SK-N-SH (cell line): ENCODE data around the gene PCSK5. TPM values are rescaled to one million over a fixed set of nuclear protein-coding genes. Genes with fewer than 3 reads are reported as not detected.

ENCODE experiments used
- CTCF ChIA-PET: fragments of 300-600, 350-600 bp; formaldehyde crosslinking; extraction: SDS; loops from one replicate; lab custom pipeline; 2021; lab: Yijun Ruan, JAX
- POLR2A ChIA-PET: fragments of 350-600 bp; sonication (Branson Sonifier 250); formaldehyde crosslinking; extraction: SDS; loops from one replicate; lab custom pipeline; 2020; ENCODE audit warnings: antibody characterized with exemption, inconsistent platforms; lab: Yijun Ruan, JAX
- DNase-seq: peaks from one replicate; pipeline ENCODE4 v3.0.0; 2012
- H2AFZ ChIP-seq: fragments of 200-600 bp; sonication (generic); 2 replicates; pipeline ENCODE4 v1.8.1; 2016; ENCODE audit warnings: antibody characterized with exemption, mild to moderate bottlenecking, low read depth
- H3F3A ChIP-seq: fragments of 200-600 bp; sonication (generic); replicated peaks from 2 replicates; pipeline ENCODE3; 2016; ENCODE audit warnings: antibody characterized with exemption, mild to moderate bottlenecking; ENCODE audit not compliant: insufficient read depth
- H3K27ac ChIP-seq, 2 experiments: fragments of 200-500 bp in 1 of 2; fragments of 200-600 bp in 1 of 2; sonication (Bioruptor generic) in 1 of 2; sonication (generic), shearing (Covaris generic) in 1 of 2; 2 replicates each; pipeline versions ENCODE4 v1.5.1 to v1.6.1; 2014 to 2016; ENCODE audit warnings: low read depth in 2 of 2, inconsistent platforms in 1 of 2, low read length in 1 of 2, mild to moderate bottlenecking in 1 of 2, mixed read lengths in 1 of 2
- H3K27me3 ChIP-seq: fragments of 200-600 bp; sonication (generic), shearing (Covaris generic); 2 replicates; pipeline ENCODE4 v1.6.1; 2016; ENCODE audit warnings: mixed run types; ENCODE audit not compliant: insufficient read depth
- H3K36me3 ChIP-seq, 2 experiments: fragments of 200-500 bp in 1 of 2; fragments of 200-600 bp in 1 of 2; sonication (Bioruptor generic) in 1 of 2; sonication (generic) in 1 of 2; replicated peaks in 1 of 2; 2 replicates each; pipeline versions ENCODE3 to v1.5.1; 2014 to 2016; ENCODE audit warnings: low read length in 1 of 2, mild to moderate bottlenecking in 1 of 2; ENCODE audit not compliant: insufficient read depth in 2 of 2, control insufficient read depth in 1 of 2
- H3K4me1 ChIP-seq, 2 experiments: fragments of 200-500 bp in 1 of 2; fragments of 200-600 bp in 1 of 2; sonication (Bioruptor generic) in 1 of 2; sonication (generic), shearing (Covaris generic) in 1 of 2; 2 replicates each; pipeline versions ENCODE4 v1.5.1 to v1.6.1; 2014 to 2016; ENCODE audit warnings: low read depth in 1 of 2, low read length in 1 of 2, mixed run types in 1 of 2; ENCODE audit not compliant: insufficient read depth in 2 of 2, control insufficient read depth in 1 of 2
- H3K4me2 ChIP-seq: fragments of 200-600 bp; sonication (generic), shearing (Covaris generic); 2 replicates; pipeline ENCODE4 v1.6.1; 2017; ENCODE audit warnings: mixed run types
- H3K4me3 ChIP-seq, 2 experiments: fragments of 200-500 bp in 1 of 2; fragments of 200-600 bp in 1 of 2; sonication (Bioruptor generic) in 1 of 2; sonication (generic), shearing (Covaris generic) in 1 of 2; 2 replicates each; pipeline versions ENCODE4 v1.5.1 to v1.8.1; 2014 to 2016; ENCODE audit warnings: low read depth in 2 of 2, inconsistent platforms in 1 of 2, low read length in 1 of 2, mild to moderate bottlenecking in 1 of 2, mixed read lengths in 1 of 2, moderate library complexity in 1 of 2
- H3K79me2 ChIP-seq: fragments of 200-600 bp; sonication (generic); 2 replicates; pipeline ENCODE4 v1.8.1; 2017; ENCODE audit warnings: mild to moderate bottlenecking; ENCODE audit not compliant: insufficient read depth
- H3K9ac ChIP-seq: fragments of 200-600 bp; sonication (generic); 2 replicates; pipeline ENCODE4 v1.6.1; 2017; ENCODE audit warnings: mixed run types
- H3K9me2 ChIP-seq: fragments of 200-600 bp; sonication (generic); 2 replicates; pipeline ENCODE4 v1.6.1; 2017; ENCODE audit warnings: mixed run types
- H3K9me3 ChIP-seq: fragments of 200-600 bp; sonication (generic); 2 replicates; pipeline ENCODE4 v1.6.1; 2017; ENCODE audit warnings: mixed run types, mild to moderate bottlenecking, moderate library complexity
- H4K20me1 ChIP-seq: fragments of 200-600 bp; sonication (generic); 2 replicates; pipeline ENCODE4 v1.6.1; 2017; ENCODE audit warnings: mild to moderate bottlenecking, mixed run types; ENCODE audit not compliant: insufficient read depth
- CTCF ChIP-seq: fragments of 200-600 bp; sonication (generic); IDR thresholded peaks from 2 replicates; pipeline ENCODE4 v1.6.1; 2017; ENCODE audit warnings: antibody characterized with exemption, mild to moderate bottlenecking, moderate library complexity
- EP300 ChIP-seq, 2 experiments: IDR thresholded peaks; 2 replicates each; pipeline versions ENCODE4 v1.4.0 to v1.6.1; 2012; ENCODE audit warnings: borderline replicate concordance in 1 of 2, low read depth in 1 of 2, low read length in 1 of 2
- FOXJ3 ChIP-seq: sonication (generic); formaldehyde crosslinking; IDR thresholded peaks from 2 replicates; pipeline ENCODE4 v1.5.1; 2020; ENCODE audit warnings: mild to moderate bottlenecking, missing genetic modification reagents
- GABPA ChIP-seq: IDR thresholded peaks from 2 replicates; pipeline ENCODE4 v1.4.0; 2012; ENCODE audit warnings: low read depth, mild to moderate bottlenecking
- JUND ChIP-seq: IDR thresholded peaks from 2 replicates; pipeline ENCODE4 v1.4.0; 2012
- NFIC ChIP-seq: IDR thresholded peaks from 2 replicates; pipeline ENCODE4 v1.4.0; 2012; ENCODE audit warnings: borderline replicate concordance
- PBX3 ChIP-seq: IDR thresholded peaks from 2 replicates; pipeline ENCODE4; 2012
- POLR2AphosphoS5 ChIP-seq: IDR thresholded peaks from 2 replicates; pipeline ENCODE4 v1.6.1; 2012; ENCODE audit warnings: low read depth, low read length
- RAD21 ChIP-seq: IDR thresholded peaks from 2 replicates; pipeline ENCODE4 v1.6.1; 2012; ENCODE audit warnings: mild to moderate bottlenecking, low read length
- RXRA ChIP-seq: IDR thresholded peaks from 2 replicates; pipeline ENCODE4 v1.4.0; 2012; ENCODE audit warnings: low read depth, mild to moderate bottlenecking, borderline replicate concordance
- SIN3A ChIP-seq: IDR thresholded peaks from 2 replicates; pipeline ENCODE4 v1.6.1; 2012; ENCODE audit warnings: low read depth, mild to moderate bottlenecking, low read length, moderate library complexity, borderline replicate concordance
- SMC3 ChIP-seq: IDR thresholded peaks from 2 replicates; pipeline ENCODE4 v1.6.1; 2012; ENCODE audit warnings: low read depth, low read length, improper control_type of control experiment
- TCF12 ChIP-seq: IDR thresholded peaks from 2 replicates; pipeline ENCODE4 v1.4.0; 2012
- TEAD4 ChIP-seq: IDR thresholded peaks from 2 replicates; pipeline ENCODE4 v1.4.0; 2012; ENCODE audit warnings: mild to moderate bottlenecking, borderline replicate concordance; ENCODE audit not compliant: insufficient read depth
- USF1 ChIP-seq: IDR thresholded peaks from 2 replicates; pipeline ENCODE4 v1.4.0; 2012; ENCODE audit warnings: low read depth, borderline replicate concordance
- USF2 ChIP-seq: fragments of 150-350 bp; IDR thresholded peaks from 2 replicates; pipeline ENCODE4 v1.6.1; 2017; ENCODE audit warnings: antibody characterized with exemption, low read length, low read depth, borderline replicate concordance
- YY1 ChIP-seq: IDR thresholded peaks from 2 replicates; pipeline ENCODE4 v1.4.0; 2012; ENCODE audit warnings: low read depth, mild to moderate bottlenecking
- ZBTB33 ChIP-seq: IDR thresholded peaks from 2 replicates; pipeline ENCODE4 v1.4.0; 2012; ENCODE audit warnings: low read depth, borderline replicate concordance
- WGBS: methylation state at CpG from one replicate; pipeline ENCODE4 v1.1.6; 2017; ENCODE audit warnings: low lambda C conversion rate; 5-methylcytosine and 5-hydroxymethylcytosine counted together
- polyA plus RNA-seq, 3 experiments: library from polyadenylated mRNA; depleted of rRNA; stranded (reverse); fragments of >200 nt; gene quantifications; 2 replicates each; pipeline ENCODE4 v1.2.3, GENCODE V29; 2012

The PCSK5 gene
- polyA plus RNA-seq, 1 of the 3 experiments (the other 2 are of a cell fraction): 0.08 TPM

GRCh38 chr9:76374783-76375559 is 484.5 kb downstream of the PCSK5 start:
- H3K36me3 ChIP-seq: no peaks in the 10 kb centered on the region
- H3K9me3 ChIP-seq: no peaks in the 10 kb centered on the region
- CTCF ChIA-PET: no interaction called here
- H2AFZ ChIP-seq: 0 out of 2 replicates have a peak overlapping the region, but pooled peaks have one; percentile 9
- H3K9me2 ChIP-seq: no peaks in the 10 kb centered on the region
- POLR2A ChIA-PET: no interaction called here
- no peak overlapping the region for H3K27ac ChIP-seq
- DNase-seq: no peak
- peaks cover 2 to 5% of the 10 kb centered on the region in 2 experiments; a peak in 1 of 4 replicates for H3K4me1 ChIP-seq
- 70% methylated on average over 10 of the region's 10 CpGs for WGBS
- no peaks in the 10 kb centered on the region for H3K79me2 ChIP-seq
- no peaks in the 10 kb centered on the region for H3F3A ChIP-seq
- H3K27me3 ChIP-seq: no peaks in the 10 kb centered on the region
- no peak overlapping the region for H3K4me2 ChIP-seq
- no peak overlapping the region for H3K4me3 ChIP-seq
- TF ChIP-seq SIN3A: no peak
- TF ChIP-seq SMC3: no peak
- no peak for TF ChIP-seq TEAD4
- TF ChIP-seq USF1: no peak
- no peak for TF ChIP-seq TCF12
- TF ChIP-seq PBX3: no peak
- no peak for TF ChIP-seq RXRA
- TF ChIP-seq YY1: no peak
- TF ChIP-seq ZBTB33: no peak
- TF ChIP-seq, all 33 proteins: peak for 0
- Histone ChIP-seq H4K20me1 (no peaks in the 10 kb centered on the region), H3K9ac (no peak overlapping the region)

GRCh38 chr9:76377791-76378190 is 487.3 kb downstream of the PCSK5 start:
- no peak overlapping the region for H3K9ac ChIP-seq
- ChIA-PET POLR2A (no interaction called here), CTCF (interaction anchor here (1.4 kb wide), 1 partner anchor 16 kb away, joined by 4 read pairs; the partner anchor contains the start of gene RFK)
- no peaks in the 10 kb centered on the region for H3K9me3 ChIP-seq
- H3K79me2 ChIP-seq: no peaks in the 10 kb centered on the region
- H3K9me2 ChIP-seq: no peaks in the 10 kb centered on the region
- H3K36me3 ChIP-seq: no peaks in the 10 kb centered on the region
- no peak overlapping the region for H2AFZ ChIP-seq
- H3K4me1 ChIP-seq: peaks cover 0 to 2% of the 10 kb centered on the region in 2 experiments; a peak in 1 of 4 replicates
- TF ChIP-seq SIN3A: no peak
- TF ChIP-seq RXRA: no peak
- no peak for TF ChIP-seq PBX3
- no peak for TF ChIP-seq RAD21
- no peak for TF ChIP-seq JUND
- no peak for TF ChIP-seq FOXJ3
- TF ChIP-seq CTCF: no peak
- no peak for TF ChIP-seq GABPA
- no peak for TF ChIP-seq POLR2AphosphoS5
- TF ChIP-seq NFIC: no peak
- no peak for TF ChIP-seq EP300 (IDR thresholded peaks at IDR 0.05; ENCODE audit: borderline replicate concordance in 1 of 2, low read depth in 1 of 2, low read length in 1 of 2)
- no peak for TF ChIP-seq YY1
- no peak for TF ChIP-seq USF2
- DNase-seq: no peak
- no peak overlapping the region for H3K4me2 ChIP-seq
- no peak overlapping the region for H3K27ac ChIP-seq
- H3K27me3 ChIP-seq: no peaks in the 10 kb centered on the region
- no peaks in the 10 kb centered on the region for H3F3A ChIP-seq
- H4K20me1 ChIP-seq: no peaks in the 10 kb centered on the region
- H3K4me3 ChIP-seq: no peak overlapping the region
